HG03442 (cell line): ENCODE data around the gene CDK4.

ENCODE experiments used
- ATAC-seq: cut with Tn5 transposase; IDR thresholded peaks from one replicate; pipeline ENCODE4 v1.9.1; 2021; ENCODE audit warnings: mild to moderate bottlenecking, moderate library complexity; ENCODE audit not compliant: unreplicated experiment

The CDK4 gene

DNA sequence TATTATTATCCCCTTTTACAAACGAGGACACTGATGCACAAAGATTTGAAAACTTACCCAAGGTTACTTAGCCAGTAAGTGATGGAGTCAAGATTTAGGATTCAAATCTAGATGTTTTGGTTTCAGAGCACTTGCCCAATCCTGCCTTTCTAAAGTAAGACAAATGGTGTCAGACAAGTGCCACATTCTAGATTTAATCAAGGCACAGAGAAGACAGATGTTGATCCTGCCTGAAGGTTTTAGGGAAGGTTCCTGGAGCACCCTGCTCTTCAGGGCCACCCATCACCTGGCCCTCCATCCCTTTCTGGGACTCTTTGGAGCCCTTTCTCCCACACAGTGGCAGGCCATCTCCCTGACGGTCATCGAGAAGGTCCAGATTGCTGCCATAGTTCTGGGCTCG, 5.7 kb upstream of the CDK4 start:
- ATAC-seq = no peak

DNA sequence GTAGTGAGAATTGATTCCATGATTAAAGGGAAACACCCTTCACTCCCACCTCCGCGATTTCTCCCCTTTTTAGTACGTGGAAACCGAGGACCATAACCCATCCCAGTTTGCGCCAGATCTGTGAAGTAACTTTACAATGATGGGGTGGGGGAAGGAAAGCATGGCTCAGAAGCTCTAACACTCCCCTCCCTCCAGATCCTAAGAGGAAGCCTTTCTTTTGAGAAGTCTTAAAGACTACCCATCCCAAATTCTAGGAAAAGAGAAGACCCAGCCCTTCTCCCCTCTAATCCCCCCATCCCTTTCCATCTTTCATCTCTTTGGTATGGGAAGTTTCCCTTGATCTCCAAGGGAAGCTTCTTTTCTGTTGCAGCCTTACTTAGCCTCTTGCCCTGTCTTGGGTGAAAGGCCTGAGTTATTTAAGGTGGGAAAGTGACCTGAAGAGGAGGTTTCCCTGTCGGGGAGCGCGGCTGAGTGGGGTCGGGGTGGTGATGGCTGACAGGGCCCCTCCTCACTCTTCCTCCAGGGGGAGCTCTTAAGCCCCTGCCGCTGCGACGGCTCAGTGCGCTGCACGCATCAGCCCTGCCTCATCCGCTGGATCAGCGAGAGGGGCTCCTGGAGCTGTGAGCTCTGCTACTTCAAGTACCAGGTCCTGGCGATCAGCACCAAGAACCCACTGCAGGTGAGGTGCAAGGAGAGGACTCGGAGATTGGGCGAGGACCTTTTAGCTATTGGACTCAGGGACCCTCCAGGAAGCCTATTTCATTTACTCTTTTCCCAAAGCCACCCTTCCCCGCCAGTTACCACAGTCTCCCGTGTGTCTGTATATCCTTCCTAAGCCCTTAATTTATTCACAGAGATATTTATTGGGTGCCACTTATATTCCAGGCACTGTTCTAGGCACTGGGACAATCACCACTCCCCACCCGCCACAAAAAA, 4.6 kb upstream of the CDK4 start:
- peak; percentile 28 for ATAC-seq

DNA sequence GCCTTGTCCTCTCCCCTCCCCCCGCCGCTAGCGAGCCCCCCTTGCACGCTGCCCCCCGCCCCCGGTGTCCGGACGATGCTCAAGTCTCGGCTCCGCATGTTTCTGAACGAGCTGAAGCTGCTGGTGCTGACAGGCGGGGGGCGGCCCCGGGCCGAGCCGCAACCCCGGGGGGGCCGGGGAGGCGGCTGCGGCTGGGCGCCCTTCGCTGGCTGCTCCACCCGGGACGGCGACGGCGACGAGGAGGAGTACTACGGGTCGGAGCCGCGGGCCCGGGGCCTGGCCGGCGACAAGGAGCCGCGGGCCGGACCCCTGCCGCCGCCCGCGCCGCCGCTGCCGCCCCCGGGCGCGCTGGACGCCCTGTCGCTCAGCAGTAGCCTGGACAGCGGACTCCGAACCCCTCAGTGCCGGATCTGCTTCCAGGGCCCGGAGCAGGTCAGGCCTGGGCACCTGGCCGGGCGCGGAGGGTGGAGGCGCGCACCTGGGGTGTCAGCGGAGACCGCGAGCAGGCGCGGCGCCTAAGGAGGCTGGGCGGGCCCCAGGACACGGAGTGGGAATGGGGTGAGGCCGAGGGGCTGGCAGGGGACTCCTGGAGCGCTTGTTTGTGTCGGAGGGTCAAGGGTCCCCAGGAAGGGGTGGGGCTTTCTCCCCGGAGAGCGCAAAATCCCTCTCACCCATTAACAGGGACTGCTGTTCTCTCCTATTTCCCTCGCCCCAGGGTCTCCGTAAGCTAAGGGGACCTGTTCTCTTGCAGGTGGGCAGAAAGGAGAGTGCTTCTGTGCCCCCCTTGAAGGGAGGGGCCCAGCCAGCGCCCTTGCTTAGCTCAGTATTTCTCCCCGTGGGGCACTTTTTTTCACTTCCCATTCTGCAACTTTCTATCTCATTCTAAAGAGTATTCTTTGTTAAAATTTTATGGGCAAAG, 3.6 kb upstream of the CDK4 start:
- no peak for ATAC-seq

DNA sequence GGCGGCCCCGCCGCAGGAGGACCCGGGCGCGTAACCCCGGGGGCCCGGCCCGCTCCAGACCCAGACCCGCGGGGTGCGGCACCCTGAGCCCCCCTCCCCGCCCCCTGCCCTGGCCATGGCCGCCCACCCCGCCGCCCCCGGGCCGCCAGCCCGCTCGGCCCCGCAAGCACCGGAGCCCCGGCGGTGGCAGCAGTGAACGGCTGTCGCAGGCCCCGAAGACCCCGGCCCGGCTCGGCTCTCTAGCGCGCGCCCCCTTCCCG, 3.0 kb upstream of the CDK4 start:
- no peak for ATAC-seq

- ATAC-seq = peak; percentile 34
Measured at GRCh38 chr12:57754411-57755193, 2.5 kb upstream of the CDK4 start, which contains the start of gene MARCHF9. Gene MARCHF9, plus strand, starts transcription at chr12:57755103. Its CDS starts 426 bp downstream, at chr12:57755529.

DNA sequence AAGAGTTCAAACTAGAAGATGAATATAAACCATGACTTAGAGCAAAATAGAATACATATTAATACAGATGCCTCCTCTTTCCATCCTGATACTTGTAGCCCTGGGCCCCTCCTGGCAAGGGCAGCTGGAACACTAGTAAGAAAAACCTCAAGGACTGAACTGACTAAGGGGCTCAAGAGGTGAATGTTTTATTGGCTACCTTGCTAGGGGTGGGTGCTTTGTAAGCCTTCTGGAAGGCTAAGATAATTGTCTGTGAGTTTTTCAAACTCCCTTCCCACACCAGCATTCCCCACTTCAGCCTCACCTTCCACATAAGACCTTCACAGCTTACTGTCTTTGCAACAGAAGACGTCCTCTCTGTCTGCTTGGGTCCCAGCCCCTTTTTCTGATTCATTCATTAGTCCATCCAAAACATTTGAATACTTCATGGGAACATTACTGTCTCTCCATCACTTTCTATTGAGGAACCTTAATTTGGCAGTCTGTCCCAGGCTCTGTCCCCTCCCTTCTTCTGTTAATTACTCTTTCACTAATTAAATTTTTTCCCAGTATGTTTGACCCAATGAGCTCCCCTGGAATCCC, 1.7 kb upstream of the CDK4 start:
- ATAC-seq = no peak

DNA sequence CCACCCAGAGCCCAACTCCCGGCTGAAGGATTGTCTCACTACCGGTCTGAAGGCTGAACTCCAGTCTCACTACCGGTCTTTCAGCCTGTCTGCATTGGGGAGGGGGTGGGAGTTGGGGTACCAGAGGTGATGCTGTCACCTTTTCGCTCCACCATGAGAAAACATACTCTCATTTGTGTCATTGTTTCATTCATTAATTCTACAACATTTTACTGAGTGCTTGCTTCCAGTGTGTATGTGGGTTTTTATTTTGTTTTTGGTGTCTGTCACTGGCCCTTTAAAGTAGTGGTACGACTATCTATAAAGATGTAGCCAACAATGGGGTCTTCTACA, 524 bp upstream of the CDK4 start:
- ATAC-seq = no peak

DNA sequence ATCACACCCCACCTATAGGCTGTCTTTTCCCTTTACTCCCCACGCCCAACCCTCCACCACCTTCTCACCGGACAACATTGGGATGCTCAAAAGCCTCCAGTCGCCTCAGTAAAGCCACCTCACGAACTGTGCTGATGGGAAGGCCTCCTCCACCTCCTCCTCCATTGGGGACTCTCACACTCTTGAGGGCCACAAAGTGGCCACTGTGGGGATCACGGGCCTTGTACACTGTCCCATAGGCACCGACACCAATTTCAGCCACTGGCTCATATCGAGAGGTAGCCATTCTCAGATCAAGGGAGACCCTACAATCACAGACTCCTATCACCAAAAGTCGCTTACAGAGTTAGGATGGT, 700 bp downstream of the CDK4 start:
- no peak for ATAC-seq

- ATAC-seq = no peak
Measured at GRCh38 chr12:57750561-57751431, 1.3 kb downstream of the CDK4 start.

DNA sequence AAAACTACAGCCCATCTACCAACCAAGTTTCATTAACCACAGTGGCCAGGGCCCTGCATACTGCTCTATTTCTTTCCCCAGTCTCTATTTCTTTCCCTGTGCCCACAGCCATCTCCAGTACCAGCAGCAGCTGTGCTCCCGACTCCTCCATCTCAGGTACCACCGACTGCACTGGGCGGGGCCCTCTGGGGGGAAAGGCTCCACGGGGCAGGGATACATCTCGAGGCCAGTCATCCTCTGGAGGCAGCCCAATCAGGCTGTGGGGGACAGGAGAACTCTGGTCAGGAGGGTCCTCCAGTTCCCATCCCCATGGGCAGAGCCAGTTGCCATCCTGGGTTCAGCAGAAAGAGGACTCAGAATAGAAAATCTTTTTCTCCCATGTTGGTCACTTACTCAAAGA, 3.0 kb downstream of the CDK4 start:
- ATAC-seq = no peak

DNA sequence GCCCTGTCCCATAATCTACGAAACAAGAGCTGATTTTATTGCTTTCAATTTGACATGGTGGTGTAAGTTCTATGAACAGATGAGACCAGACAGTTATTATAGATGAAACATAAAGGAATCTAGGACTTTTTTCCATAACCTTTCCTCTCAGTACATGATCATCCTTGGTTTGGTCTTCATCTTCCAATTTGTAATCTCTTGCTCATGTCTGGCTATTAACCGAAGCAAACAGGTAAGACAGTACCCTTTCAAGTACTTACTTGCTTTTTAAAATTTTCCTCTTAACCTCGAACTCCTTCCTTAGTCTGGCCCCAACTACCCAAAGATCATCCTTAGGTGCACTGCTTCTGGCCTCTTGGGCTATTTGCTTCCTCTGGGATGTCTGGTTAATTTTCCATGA, 6.1 kb downstream of the CDK4 start:
- ATAC-seq = no peak

- no peak for ATAC-seq
Measured at GRCh38 chr12:57745485-57745881, 6.6 kb downstream of the CDK4 start.

DNA sequence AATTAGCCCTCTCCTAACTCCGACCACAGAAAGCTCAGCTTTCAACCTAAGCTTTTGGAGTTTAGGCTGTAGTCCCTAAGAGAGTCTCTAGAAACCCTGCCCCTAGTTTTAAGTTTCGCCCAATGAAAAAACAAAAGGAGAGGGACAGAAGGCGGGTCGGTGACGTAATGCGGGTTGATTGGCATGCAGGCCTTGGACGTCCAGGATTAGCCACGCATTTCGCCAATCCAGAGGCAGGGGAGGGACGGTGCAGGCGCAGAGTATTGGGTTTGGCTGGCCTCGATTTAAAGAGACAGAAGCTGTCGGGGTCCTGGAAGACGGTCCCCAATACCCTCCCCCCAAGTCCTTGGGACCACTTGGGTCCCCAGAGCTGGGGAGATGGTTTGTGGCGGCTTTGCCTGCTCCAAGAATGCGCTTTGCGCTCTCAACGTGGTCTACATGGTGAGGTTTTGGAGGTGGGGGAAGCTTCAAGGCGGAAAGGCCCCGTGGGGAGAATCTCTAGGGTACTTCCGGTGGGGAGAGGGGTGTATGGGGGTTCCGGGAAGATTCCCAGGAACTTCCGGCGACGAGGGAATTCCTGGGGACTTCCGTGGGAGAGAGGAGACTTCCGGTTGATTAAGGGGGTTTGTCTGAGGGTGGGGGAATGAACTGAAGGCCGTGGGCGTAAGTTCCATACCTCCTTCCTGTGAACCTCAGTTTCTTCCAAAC, 7.2 kb downstream of the CDK4 start, which contains the start of gene TSPAN31:
TSPAN31 (plus strand) TSS at position 263 of the 708 bp plus-strand sequence; CDS start at position 379, 116 bp downstream.
- ATAC-seq = peak; percentile 80

DNA sequence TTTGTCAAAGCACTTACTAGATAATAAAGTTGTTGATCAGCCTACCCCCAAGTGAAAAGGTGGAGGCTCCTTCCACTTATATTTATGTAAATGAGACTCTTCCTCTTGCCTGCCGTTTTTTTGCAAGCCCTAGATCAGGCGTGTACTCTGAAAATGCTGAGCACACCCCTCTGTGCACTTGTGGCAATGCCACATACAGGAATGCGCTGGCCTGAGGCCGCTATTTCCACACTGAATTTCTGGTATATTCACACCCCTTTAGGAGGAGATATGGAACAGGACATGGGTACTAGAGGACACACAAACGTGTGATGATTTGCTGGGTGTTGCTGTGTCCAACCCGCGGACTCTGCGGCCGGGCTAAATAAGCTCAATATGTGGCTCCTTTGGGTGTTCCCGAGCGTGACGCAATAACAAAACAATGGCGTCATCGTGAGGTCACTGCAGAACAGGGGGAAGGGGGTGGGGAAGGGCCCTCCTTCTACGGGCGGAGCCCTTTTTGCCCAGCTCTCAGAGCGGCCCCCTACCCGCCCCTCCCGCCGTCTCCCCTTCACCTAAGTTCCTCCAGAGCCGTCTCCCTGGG, 7.8 kb downstream of the CDK4 start:
- ATAC-seq = peak; percentile 27

DNA sequence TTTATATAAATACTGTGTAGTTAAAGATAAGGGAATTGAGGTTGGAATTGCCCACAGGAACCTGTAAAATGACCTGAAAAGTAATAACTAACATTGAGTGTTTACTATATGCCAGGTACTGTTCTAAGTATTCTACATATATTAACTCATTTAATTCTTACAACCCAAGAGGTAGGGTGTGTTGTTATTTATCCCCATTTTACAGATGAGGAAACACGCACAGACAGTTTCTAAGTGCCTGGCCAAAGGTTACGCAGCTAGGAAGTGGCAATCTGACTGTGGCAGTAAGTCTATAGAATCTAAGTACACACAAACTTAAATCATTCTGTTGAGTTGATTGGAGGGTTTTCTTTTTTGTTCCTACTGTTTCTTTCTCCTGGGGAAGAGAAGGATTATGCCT, 8.3 kb downstream of the CDK4 start:
- no peak for ATAC-seq

- peak; percentile 54 for ATAC-seq
Measured at GRCh38 chr12:57741844-57742738, 10.0 kb downstream of the CDK4 start.

GRCh38 chr12:57741413-57741789, 10.7 kb downstream of the CDK4 start:
- ATAC-seq = no peak
